ENCODE measurements around the gene NCAM2. TPM values are rescaled to one million over a fixed set of nuclear protein-coding genes. Genes with fewer than 3 reads are reported as not detected.

NCAM2 gene
- total RNA-seq, 1 donor from 2014 or later: 22.6 TPM

DNA sequence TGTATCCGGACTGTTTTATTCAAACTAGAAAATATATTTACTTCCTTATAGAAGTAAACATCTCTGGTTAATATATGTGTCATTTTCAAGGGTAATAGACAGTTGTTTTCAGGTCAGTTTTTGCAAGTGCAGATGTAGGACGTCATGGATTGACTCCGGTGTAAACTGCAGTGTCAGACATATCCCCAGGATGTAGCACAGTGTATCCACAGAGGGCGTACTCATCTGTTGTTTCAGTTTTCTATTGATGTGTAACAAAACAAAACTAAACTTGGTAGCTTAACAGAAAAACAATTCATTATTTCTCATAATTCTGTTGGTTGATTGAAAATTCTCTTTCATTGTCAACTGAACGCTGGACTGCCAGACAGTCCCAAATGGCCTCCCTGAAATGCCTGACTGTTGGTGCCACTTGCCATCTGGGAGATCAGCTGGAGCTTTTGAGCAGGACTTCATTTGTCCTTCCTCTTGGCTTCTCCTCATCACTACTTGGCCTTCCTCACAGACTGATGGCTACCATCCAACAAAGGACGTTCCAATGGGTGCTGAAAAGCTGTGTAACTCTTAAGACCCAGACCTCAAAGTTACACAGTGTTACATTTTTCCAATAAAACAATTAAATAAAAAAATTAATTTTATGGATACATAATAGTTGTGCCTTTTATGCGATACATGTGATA lies 181.6 kb downstream of the NCAM2 start:
- H3K27me3 Mint-ChIP-seq: no peaks in the 10 kb centered on the region
- H3K36me3 Mint-ChIP-seq: no peaks in the 10 kb centered on the region
- no peak for DNase-seq (ENCODE audit: extremely low spot score, unreplicated experiment)
- TF ChIP-seq, protein P1, sequence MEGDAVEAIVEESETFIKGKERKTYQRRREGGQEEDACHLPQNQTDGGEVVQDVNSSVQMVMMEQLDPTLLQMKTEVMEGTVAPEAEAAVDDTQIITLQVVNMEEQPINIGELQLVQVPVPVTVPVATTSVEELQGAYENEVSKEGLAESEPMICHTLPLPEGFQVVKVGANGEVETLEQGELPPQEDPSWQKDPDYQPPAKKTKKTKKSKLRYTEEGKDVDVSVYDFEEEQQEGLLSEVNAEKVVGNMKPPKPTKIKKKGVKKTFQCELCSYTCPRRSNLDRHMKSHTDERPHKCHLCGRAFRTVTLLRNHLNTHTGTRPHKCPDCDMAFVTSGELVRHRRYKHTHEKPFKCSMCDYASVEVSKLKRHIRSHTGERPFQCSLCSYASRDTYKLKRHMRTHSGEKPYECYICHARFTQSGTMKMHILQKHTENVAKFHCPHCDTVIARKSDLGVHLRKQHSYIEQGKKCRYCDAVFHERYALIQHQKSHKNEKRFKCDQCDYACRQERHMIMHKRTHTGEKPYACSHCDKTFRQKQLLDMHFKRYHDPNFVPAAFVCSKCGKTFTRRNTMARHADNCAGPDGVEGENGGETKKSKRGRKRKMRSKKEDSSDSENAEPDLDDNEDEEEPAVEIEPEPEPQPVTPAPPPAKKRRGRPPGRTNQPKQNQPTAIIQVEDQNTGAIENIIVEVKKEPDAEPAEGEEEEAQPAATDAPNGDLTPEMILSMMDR (conservative IDR thresholded peaks at IDR 0.05): no peak
- H3K9me3 Mint-ChIP-seq: no peaks in the 10 kb centered on the region
- no peaks in the 10 kb centered on the region for H3K4me1 Mint-ChIP-seq (ENCODE audit: unreplicated experiment)
- no peak overlapping the region for H3K27ac Mint-ChIP-seq
- no peak overlapping the region for H3K4me3 Mint-ChIP-seq

DNA sequence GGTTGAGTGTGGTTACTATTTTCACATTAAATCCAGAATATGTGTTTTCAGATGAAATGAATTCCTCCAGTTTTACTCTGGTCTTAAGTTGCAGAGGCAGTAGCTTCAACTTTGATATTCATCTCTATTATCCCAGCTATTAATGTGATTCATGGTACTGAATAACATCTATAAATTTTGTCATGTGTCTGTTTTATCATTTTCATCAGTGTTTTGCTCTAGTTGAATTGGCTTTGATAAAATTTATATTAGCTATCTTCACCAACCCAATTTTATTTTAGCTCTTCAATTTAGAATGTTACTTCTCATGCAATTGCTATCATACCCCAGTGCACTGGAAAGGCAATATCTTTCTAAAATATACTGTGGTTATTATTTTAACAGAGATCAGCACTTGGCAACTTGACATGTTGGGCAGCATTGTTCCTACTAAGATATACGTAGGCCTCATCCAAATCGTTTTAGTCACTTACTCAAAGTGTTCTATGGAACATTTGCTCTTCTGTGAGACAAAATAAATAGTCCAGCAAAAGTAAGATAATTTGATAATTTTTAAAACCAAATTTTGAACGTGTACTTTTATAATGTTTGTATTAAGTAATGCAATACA lies 184.3 kb downstream of the NCAM2 start:
- no peaks in the 10 kb centered on the region for H3K9me3 Mint-ChIP-seq
- H3K4me1 Mint-ChIP-seq (ENCODE audit: unreplicated experiment): no peaks in the 10 kb centered on the region
- H3K27me3 Mint-ChIP-seq: no peaks in the 10 kb centered on the region
- no peaks in the 10 kb centered on the region for H3K36me3 Mint-ChIP-seq
- DNase-seq (ENCODE audit: extremely low spot score, unreplicated experiment): no peak
- TF ChIP-seq, protein P1 (conservative IDR thresholded peaks at IDR 0.05): no peak
- H3K27ac Mint-ChIP-seq: no peak overlapping the region
- H3K4me3 Mint-ChIP-seq: no peak overlapping the region

DNA sequence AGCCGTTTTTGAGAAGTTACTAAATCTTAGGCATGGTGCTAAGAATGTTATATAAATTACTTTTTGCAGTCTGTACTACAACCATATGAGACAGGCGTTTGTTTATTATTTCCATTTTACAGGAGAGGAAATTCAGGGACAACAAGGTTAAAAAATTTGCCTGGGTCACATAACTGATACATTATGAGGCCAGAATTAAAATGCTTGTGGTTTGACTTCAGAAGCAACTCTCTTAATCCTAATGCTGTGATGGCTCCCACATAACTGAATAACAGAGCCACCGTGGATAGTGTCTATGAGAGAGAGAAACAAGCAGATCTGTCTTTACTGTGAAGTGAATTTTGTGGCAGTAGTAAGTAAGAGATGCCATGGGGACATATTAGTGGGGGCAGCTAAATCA lies 184.9 kb downstream of the NCAM2 start:
- Mint-ChIP-seq H3K4me1 (ENCODE audit: unreplicated experiment) (no peaks in the 10 kb centered on the region), H3K9me3 (no peaks in the 10 kb centered on the region), H3K27ac (no peak overlapping the region), H3K4me3 (no peak overlapping the region), H3K27me3 (no peaks in the 10 kb centered on the region), H3K36me3 (no peaks in the 10 kb centered on the region)
- no peak for DNase-seq (ENCODE audit: extremely low spot score, unreplicated experiment)
- TF ChIP-seq, protein P1 (conservative IDR thresholded peaks at IDR 0.05): no peak

DNA sequence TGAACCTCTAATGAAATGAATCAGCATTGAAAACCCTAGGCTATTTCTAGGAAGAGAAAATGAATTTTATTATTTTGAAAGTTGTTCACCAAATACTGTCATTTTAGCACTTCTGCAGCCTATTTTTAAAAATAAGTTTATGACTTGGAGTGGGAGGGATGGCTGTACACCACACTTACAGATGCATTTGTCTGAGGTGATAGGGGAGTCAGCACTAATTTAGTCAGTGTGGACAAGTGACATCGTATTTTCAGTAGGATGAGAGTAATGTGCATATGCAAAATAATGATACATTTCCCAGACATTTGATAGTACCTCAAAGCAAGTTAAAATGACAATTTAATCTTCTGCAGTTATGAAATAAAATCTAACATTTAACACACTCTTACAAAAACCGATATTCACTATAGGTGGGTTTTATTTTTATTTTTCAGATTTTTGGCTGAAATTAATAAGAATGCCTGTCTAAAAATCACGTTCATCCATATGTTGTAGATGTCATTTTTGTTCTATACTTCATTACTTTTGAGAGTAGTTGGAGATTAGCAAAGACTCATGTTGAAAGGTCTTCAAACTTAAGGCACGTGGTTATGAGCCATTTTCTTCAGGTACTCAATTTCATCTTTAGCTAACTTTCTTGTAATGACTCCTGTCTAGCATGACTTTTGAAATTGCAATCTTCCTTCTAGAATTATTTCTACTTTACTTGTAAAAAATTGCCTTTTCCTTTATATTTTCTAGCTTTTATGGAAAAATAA lies 186.7 kb downstream of the NCAM2 start:
- H3K4me3 Mint-ChIP-seq: no peak overlapping the region
- TF ChIP-seq, protein P1 (conservative IDR thresholded peaks at IDR 0.05): no peak

DNA sequence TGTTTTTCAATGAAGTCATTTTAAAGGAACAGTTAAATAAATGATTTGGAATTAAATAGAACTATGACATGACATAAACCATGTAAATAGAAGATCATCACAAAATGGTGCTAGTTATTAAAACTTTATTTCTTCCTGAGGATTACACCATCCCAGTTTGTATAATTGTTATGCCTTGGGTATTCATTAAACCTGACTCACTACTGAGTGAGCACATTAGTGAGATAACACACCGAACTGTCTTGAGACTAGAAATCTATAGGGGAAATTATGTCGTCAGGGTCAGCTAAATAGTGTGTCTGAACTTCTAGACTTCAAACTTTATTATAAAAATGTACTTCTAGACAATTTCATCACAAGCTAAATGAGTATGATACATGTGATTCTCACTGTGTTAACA lies 189.4 kb downstream of the NCAM2 start:
- Mint-ChIP-seq H3K27ac (no peak overlapping the region), H3K4me3 (no peak overlapping the region), H3K27me3 (no peaks in the 10 kb centered on the region), H3K4me1 (ENCODE audit: unreplicated experiment) (no peaks in the 10 kb centered on the region), H3K9me3 (no peaks in the 10 kb centered on the region), H3K36me3 (no peaks in the 10 kb centered on the region)
- TF ChIP-seq, protein P1 (conservative IDR thresholded peaks at IDR 0.05): no peak
- no peak for DNase-seq (ENCODE audit: extremely low spot score, unreplicated experiment)

More for the DNA sequence above, 186.7 kb downstream of the NCAM2 start:
- Mint-ChIP-seq H3K36me3 (no peaks in the 10 kb centered on the region), H3K4me1 (ENCODE audit: unreplicated experiment) (no peaks in the 10 kb centered on the region), H3K27me3 (no peaks in the 10 kb centered on the region), H3K9me3 (no peaks in the 10 kb centered on the region), H3K27ac (no peak overlapping the region)
- DNase-seq (ENCODE audit: extremely low spot score, unreplicated experiment): no peak

Measured in type B pancreatic cell (in vitro differentiated cells).